Stimulated activated CD8-positive, alpha-beta memory T cell treated with anti-CD3 and anti-CD28 coated beads, Interleukin-7, amount 100 ng/mL, for 4 hours (primary cell): Measurements from ENCODE around the gene TK1.
"Not testable (repeated sequence)": the region's sequence is repeated elsewhere in the genome, so short reads cannot be mapped to it uniquely, and the experiment has no call there.

Experiments used
- DNase-seq, 2 donors: peaks; one replicate each; pipeline ENCODE4 v3.0.0-alpha.2; 2020; ENCODE audit warnings: low read depth in 2 of 2

Gene TK1, protein sequence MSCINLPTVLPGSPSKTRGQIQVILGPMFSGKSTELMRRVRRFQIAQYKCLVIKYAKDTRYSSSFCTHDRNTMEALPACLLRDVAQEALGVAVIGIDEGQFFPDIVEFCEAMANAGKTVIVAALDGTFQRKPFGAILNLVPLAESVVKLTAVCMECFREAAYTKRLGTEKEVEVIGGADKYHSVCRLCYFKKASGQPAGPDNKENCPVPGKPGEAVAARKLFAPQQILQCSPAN

DNA sequence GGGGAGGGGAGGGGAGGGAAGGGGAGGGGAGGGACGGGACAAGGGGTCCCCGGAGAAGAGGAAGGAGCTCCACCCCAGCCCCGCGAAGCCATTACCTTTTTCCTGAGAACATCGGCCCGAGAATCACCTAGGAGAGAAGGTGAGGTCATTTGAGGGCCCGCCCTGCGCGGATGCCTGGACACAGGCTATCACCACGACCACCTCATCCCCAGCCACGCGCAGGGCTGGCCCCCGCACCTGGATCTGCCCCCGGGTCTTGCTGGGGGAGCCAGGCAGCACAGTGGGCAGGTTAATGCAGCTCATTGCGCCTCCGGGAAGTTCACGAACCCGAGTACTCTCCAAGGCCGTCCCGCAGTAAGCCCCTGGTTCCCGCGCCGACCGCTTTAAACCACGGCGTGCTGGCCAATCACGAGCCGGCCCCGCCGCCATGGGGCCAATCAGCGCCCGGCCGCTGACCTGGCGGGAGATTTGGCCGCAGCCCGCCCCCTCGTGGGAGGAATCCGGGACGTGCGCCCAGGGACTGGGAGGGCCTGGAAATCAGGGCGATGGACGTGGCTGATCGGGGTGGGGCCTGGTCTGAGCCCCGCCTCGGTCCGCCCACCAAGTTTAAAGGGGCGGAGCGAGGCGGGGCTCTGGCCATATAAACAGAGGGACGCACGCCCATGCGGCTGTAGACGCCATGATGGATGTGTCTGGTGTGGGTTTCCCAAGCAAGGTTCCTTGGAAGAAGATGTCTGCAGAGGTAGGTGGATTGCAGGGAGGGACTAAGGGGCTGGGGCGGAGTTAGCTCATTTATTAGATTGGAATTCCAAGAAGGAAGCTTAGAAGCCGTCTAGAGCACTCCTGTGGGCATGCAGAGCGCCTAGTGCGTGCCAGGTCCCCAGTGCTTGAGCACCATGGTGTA is at the start of gene TK1, which contains the start of gene AFMID:
Gene TK1 (minus strand): TSS at position 361 of the 904 bp plus-strand sequence. CDS start 58 bp downstream, at position 303.
Gene AFMID (plus strand): TSS at position 671 of the 904 bp plus-strand sequence. CDS start 9 bp downstream, at position 680.
- DNase-seq: peak; percentile 38 to 66

DNA sequence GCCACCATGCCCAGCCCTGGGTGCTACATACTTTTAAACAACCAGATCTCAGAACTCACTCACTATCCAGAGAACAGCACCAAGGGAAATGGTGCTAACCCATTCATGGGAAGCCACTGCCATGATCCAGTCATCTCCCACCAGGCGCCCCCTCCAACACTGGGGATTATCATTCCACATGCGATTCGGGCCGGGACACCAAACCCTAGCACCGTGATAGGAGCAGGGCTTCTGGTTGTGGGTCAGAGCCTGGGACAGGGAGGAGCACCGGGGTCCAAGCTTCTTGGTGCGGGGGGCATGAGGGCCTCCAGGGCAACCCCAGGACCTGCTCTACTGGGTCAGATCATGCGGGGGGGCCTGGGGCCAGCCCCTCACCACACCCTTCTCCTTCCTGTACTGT is 49.0 kb upstream of the TK1 start:
- DNase-seq: no peak

DNA sequence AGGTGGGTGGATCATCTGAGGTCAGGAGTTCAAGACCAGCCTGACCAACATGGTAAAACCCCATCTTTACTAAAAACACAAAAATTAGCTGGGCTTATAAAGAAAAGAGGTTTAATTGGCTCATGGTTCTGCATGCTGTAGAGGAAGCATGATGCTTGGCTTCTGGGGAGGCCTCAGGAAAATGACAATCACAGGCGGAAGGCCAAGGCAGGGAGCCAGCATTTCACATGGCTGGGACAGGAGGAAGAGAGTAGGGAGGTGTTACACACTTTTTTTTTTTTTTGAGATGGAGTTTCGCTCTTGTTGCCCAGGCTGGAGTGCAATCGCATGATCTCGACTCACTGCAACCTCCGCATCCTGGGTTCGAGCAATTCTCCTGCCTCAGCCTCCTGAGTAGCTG is 48.2 kb upstream of the TK1 start:
- DNase-seq: not testable (repeated sequence)

DNA sequence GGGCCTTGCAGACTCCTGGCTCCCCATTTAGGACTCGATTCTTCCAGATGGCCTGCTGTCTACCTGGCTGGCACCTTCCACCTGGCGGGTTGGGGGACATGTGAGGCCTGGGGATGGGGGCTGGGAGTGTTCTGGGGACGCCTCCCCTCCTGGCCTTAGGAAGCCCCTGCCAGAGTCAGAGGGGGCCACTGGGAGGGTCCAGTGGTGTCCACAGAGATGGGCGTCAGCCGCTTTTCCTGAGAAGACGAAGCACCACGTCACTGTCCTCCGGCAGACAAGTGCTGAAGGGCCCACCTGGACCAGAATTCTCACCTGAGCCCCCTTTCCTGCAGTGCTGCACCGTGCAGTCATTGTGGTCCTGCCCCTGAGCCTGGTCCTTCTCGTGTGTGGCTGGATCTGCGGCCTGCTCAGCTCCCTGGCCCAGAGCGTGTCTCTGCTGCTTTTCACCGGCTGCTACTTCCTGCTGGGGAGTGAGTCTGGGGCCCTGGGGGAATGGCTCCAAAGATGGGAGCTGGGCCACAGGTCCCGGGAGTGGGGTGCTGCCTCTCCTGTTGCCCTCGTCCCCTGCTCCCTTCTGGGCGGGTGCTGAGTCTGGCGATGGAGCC is 47.5 kb upstream of the TK1 start:
- no peak for DNase-seq

DNA sequence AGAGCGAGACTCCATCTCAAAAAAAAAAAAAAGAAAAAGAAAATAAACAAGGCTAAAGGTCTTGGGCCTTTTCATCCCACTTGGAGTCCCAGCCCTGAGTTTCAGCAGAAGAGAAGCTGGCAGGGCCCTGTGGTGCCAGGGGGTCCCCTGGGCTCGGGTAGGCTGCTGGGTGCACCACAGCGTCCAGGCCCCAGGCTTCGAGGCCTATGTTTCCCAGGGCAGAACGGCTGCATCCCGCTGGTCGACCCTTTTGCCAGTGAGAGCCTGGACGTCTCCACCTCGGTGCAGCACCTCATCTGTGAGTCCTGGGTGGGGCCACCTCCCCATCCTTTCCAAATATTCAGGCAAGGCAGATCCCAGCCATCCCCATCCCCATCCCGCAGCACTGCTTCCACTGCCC is 46.8 kb upstream of the TK1 start:
- DNase-seq: no peak

DNA sequence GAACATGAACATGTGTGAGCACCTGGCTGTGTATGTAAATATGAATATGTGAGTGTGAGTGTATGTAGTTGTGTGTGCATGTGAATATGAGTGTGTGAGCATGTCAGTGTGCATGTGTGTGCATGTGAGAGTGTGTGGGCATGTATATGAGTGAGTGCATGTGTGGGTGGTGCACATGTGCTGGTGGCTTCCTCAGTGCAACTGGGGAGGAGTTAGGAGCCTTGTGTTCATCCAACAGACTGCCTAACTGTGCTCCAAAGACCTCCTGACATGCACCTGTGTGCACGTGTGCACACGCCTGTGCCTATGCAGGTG is 46.0 kb upstream of the TK1 start:
- DNase-seq: no peak

DNA sequence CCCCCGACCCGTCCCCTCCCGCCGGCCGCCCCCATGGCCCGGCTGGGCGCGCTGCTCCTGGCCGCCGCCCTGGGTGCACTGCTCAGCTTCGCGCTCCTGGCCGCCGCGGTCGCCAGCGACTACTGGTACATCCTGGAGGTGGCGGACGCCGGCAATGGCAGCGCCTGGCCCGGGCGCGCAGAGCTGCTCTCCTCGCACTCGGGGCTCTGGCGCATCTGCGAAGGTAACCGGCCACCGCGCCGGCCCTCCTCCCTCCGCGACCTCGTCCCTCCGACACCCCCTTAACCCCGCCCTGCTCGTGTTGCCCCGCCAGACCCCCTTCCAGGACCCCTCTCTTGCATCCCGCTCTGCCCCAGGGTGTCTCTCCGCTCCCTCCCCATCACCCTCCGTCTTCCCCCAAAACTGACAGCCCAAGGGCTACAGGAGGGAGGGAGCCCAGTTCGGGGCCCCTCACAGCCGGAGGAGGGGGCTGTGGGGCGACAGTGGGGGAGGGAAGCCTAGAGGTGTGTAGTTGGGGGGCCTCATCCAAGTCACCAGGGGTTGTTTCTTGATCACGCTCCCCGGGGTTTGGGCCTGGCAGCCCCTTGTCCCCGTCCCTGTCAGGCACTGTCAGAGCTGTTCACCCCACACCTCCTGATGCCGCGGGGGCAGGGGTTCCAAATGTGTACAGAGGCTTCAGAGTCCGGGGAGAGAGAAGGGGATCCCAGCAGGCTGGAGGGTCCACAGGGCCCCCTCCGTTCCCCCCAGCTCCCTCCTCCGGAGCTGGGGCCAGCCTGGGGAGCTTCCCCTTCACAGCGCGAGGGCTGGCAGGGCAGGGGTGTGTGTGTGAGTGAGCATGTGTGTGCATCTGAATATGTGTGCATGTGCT is 45.4 kb upstream of the TK1 start:
- DNase-seq: no peak

DNA sequence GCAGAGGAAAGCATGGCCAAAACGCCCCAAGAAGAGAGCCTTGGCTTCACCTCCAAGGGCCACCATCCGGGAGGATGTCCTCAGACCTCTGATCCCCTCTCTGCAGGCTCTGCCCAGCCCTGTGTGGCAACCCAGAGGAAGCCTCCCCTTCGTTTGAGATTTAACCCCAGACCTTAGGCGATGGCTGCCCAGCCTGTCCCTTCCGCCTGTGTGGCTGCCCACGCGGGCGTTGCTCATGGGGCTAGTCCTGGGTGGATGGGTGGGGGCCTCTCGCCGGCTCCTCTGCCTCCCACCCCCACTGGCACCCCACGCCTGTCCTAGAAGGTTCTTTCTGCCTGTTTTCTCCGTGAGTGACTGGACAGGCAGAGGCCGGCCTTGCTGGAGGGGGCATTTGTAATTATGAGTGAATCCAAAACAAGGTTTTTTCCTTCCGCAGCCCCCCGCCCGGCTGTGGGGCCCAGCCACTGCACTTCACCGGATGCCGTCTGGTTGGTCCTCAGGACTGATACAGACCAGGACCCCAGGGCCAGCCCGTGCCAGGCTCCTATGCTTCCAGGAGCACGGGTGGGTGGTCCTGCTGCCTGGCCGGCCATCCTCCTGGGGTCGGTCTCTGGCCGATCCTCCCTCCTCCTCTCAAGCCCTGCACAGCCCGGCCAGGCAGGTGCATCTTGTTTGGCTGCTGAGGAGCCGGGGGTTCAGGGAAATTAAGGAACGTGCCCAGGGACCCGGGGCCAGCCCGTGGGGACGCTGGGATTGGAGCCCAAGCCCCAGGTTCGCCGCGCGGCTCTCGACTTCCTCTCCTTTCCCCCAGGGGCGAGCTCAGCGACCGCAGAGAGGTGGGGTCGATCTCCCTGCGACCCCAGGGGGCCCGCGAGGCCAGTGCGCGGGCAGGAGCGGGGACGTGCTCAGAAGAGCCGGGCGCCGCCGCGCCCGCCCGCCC is 44.4 kb upstream of the TK1 start, which contains the start of gene TMEM235:
Gene TMEM235 (plus strand): TSS at position 636 of the 940 bp plus-strand sequence. CDS start 393 bp downstream, outside the sequence.
- no peak for DNase-seq

DNA sequence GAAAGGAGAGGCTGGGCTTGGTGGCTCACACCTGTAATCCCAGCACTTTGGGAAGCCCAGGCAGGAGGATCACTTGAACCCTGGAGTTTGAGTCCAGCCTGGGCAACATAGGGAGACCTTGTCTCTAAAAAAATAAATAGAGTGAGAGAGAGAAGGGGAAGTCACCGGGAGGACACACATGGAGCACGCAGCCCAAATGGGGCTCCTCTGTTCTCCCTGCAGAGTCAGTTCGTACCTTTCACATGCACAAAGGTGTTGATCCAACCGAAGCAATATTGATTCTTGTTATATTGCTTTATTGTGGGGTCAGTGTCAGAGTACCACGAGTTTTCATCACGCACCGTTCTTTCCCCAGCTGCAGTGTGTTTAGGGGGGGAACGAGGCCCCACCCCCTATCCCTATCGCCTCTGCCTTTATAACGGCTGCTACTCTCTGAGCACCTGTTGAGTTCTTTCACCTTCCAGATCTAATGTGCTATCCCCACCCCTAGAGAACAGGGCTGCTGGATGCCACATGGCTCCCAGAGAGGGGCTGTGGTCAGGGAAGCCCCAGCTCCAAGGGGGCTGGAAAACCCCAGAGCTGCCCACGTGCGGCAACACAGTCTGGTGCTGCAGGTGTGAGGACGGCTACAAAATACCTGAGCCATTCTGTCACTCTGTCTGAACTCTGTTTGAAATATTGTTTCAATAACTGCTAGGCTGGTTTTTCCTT is 43.6 kb upstream of the TK1 start:
- no peak for DNase-seq

DNA sequence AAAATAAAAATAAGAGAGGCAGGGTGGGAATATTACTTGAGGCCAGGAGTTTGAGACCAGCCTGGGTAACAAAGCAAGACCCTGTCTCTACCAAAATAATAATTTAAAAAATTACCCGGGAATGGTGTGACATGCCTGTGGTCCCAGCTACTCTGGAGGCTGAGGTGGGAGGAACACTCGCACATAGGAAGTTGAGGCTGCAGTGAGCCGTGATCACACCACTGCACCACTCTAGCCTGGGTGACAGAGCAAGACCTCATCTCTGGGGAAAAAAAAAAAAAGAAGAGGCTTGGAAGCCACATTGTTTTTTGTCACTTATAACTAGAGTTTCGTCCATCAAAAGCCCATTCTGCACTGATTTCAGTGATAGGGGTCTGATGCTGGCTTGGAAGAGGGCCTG is 41.3 kb upstream of the TK1 start:
- DNase-seq: no peak

DNA sequence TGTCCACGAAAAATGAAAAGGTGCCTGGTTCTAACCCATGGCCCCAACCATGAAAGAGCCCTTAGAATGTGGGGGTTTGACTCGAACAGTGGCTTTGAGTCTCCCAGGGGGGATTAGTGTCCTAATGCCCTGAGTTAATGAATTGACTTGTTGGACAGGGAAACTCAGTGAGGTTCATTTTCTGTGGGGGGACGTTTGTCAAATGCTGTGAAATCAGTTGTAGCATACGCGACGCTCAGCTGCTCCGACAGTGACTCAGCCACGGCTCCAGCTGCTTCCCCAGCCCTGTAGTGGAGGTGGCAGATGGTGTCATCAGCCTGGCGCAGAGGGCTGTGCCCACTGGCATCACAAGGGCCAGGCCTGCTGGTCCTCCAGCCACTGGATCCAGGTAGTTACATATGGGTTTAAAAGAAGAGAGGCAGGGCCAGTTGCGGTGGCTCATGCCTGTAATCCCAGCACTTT is 40.6 kb upstream of the TK1 start:
- DNase-seq: no peak

DNA sequence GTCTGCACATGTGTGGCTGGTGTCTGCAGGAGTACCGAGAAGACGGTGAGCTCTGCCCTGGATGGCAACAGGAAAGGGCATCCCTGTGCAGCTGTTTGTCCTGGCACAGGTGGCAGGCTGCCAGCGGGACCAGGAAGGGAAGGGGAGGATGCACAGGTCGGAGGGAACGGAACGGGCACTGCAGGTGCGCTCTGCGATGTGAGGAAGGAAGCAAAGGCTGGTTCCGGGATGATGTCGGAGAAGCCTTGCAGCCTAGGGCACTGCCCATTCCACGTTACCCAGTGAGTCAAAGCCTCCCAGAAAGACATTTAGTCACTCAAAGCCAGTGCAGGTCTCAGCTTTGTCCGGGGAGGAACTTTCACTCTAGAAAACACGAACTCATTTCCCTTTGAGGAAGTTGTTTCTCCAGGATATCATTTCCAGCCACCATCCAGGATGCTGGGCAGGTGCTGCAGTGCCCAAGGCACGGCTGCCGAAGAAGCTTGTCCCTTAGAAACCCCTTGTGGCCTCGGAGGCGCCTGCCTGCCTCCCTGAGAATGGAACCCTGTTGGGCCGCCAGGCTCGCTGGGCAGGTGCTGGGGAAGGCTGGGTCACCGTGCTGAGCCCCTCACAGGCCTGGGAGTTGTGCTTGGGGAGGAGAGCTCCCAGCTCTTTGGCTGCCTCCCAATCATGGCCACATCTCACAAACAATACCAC is 40.1 kb upstream of the TK1 start:
- DNase-seq: no peak

DNA sequence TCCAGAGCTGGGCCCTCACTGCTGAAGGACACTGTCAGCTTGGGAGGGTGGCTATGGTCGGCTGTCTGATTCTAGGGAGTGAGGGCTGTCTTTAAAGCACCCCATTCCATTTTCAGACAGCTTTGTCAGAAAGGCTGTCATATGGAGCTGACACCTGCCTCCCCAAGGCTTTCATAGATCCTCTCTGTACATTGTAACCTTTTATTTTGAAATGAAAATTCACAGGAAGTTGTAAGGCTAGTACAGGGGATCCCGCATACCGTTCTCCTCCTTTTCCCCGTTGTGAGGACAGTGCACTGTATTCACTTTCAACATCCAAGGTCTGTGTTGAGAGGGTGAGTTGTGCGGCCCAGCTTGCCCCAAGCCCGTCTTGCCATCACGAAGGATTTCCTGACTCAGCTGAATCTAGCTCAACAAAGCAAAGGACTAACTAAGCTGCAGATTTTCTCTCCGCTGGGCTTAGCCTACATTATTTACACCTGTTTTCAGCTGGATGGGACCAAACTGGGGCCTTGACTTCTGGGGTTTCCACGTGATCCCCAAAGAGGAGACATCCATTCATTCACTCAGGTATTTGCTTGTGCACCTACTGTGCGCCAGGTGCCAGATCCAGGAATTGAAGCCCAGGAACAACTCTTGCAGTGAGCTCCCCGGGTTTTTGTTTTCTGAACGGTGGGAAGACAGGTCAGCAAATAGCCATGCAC is 39.4 kb upstream of the TK1 start:
- DNase-seq: no peak

DNA sequence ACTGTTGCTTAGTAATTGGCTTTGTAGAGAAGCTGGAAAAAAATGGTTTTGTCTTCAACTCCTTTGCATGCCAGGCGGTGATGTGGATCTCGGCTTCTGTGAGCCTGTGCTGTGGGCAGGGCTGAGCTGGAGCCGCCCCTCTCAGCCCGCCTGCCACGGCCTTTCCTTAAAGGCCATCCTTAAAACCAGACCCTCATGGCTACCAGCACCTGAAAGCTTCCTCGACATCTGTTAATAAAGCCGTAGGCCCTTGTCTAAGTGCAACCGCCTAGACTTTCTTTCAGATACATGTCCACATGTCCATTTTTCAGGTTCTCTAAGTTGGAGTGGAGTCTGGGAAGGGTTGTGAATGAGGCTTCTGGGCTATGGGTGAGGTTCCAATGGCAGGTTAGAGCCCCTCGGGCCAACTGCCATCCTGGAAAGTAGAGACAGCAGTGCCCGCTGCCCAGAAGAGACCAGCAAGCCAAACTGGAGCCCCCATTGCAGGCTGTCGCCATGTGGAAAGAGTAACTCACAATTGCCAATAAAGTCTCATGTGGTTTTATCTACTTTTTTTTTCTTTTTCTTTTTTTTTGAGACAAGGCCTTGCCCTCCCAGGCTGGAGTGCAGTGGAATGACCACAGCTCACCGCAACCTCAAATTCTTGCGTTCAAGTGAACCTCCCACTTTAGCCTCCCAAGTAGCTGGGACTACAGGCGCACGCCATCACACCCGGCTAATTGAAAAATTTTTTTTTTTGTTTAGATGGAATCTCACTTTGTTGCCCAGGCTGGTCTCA is 38.4 kb upstream of the TK1 start:
- DNase-seq: no peak

DNA sequence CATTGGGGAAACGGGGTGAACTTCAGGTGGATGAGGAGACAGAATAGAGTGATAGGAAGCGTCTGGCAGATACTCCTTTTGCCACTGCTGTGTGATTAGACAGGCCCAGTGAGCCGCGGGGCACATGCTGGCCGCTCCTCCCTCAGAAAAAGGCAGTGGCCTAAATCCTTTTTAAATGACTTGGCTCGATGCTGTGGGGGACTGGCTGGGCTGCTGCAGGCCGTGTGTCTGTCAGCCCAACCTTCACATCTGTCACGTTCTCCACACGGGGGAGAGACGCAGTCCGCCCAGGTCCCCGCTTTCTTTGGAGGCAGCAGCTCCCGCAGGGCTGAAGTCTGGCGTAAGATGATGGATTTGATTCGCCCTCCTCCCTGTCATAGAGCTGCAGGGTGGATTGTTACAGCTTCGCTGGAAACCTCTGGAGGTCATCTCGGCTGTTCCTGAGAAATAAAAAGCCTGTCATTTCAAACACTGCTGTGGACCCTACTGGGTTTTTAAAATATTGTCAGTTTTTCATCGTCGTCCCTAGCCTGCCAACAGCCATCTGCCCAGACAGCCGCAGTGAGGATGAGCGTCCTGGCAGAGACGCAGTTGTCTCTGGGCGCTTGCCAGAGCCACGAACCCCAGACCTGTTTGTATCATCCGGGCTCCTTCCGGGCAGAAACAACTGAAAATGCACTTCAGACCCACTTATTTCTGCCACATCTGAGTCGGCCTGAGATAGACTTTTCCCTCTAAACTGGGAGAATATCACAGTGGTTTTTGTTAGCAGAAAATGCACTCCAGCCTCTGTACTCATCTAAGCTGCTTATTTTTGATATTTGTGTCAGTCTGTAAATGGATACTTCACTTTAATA is 37.6 kb upstream of the TK1 start:
- no peak for DNase-seq

DNA sequence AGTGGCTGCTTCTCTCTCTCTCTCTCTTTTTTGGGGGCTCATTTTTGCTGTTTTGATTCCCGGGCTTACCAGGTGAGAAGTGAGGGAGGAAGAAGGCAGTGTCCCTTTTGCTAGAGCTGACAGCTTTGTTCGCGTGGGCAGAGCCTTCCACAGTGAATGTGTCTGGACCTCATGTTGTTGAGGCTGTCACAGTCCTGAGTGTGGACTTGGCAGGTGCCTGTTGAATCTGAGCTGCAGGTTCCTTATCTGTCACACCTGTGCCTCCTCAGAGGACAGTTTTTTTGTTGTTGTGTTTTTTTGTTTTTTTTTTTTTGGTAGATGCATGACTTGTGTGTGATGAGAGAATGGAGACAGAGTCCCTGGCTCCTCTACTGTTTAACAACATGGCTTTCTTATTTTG is 36.9 kb upstream of the TK1 start:
- no peak for DNase-seq

DNA sequence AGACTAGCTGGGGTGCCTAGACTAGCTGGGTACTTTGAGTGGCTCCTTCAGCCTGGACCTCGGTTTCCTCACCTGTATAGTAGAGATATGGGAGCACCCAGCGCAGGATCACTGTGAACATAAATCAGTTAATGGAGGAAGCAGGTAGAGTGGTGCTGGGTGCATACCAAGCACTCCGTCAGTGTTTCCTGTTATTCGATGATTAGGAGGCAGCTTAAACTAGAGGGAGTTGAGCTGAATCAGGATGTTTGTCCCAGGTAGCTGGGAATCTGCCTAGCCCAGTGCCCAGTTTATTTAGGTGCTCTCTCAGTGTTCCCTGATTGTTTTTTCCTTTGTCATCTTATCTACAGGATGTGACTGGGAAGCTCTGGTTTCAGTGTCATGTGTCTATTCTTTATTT is 36.2 kb upstream of the TK1 start:
- no peak for DNase-seq
